GM13977 (cell line): ENCODE measurements around the gene MEDAG.

ENCODE experiments used
- DNase-seq: peaks from one replicate; pipeline ENCODE4 v3.0.0; 2012; ENCODE audit warnings: low spot score
- in situ Hi-C: fragments of 300-500 bp; cut with MboI; formaldehyde crosslinking; loops from one replicate; pipeline ENCODE4 v1.12.0; 2022; ENCODE audit warnings: low sequenced_read_pairs, low pct_unique_long_range_greater_than_20kb, mixed read lengths, inconsistent platforms; ENCODE audit not compliant: unreplicated experiment
- TF ChIP-seq, protein P1 (sequence below): IDR thresholded peaks from 2 replicates; pipeline ENCODE4 v1.5.1; 2012; ENCODE audit warnings: mild to moderate bottlenecking, control low read depth; ENCODE audit not compliant: insufficient read depth; ENCODE audit errors: extremely low read depth, missing control alignments

Gene MEDAG

DNA sequence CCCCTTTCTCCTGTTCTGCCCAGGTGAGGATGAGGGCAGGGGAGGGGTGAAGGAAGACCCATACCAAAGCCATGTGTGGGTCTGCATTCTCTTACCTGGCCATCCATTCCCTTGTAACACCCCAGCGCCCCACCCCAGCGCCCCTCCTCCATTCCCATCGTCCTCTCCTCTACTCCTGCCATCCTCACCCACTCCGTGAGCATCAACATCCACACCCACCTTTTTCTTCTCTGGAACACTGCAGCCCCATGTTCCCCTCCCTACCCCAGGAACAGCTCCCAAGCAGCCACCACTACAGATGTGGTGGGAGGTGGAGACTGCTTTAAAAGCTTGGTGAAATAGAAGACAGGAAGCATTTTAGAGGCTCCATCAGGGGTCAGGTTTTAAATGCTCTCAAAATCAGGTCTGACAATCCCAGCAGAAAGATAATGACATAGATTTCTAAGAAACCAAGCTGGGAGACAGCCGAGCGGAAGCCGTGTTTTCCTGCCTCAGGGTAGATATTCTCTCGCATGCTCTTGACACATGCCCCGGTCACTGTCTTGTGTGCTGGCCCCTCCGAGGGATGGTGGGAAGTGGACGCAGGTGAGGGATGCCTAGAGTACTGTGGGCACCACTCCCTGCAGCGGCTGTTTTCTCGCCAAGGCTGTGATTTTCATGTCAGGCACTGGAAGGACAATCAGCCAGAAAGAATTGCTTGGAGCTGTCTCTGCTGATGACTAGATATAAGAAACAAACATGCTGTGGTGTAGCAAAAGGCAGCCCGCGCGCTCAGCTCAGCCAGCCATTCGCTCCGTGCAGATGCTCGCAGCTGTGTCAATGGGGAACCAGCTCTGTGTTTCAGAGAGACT, 9.8 kb downstream of the MEDAG start:
- DNase-seq, result no peak
- TF ChIP-seq, protein P1, sequence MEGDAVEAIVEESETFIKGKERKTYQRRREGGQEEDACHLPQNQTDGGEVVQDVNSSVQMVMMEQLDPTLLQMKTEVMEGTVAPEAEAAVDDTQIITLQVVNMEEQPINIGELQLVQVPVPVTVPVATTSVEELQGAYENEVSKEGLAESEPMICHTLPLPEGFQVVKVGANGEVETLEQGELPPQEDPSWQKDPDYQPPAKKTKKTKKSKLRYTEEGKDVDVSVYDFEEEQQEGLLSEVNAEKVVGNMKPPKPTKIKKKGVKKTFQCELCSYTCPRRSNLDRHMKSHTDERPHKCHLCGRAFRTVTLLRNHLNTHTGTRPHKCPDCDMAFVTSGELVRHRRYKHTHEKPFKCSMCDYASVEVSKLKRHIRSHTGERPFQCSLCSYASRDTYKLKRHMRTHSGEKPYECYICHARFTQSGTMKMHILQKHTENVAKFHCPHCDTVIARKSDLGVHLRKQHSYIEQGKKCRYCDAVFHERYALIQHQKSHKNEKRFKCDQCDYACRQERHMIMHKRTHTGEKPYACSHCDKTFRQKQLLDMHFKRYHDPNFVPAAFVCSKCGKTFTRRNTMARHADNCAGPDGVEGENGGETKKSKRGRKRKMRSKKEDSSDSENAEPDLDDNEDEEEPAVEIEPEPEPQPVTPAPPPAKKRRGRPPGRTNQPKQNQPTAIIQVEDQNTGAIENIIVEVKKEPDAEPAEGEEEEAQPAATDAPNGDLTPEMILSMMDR, result no peak
- in situ Hi-C loops, result no loop called here

DNA sequence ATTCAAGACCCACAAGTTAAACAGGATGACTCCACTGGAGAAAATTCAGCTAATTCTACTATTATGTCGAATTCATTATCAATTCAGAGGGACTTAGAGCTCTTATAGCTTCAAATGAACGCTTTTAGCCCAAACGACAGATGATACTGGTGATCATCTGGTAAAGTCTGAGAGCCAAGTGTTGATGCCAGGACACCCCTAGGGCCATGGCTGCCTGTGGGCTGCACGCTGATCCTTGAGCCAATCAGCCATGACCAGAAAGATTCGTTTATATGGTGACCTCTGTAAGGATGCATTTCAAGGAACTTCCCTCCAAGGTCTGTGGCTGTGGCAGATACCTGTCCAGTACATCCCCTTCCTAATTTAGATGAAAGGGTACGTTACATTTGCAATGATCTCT, 10.9 kb downstream of the MEDAG start:
- in situ Hi-C loops, result no loop called here
- no peak for DNase-seq
- TF ChIP-seq, protein P1, result no peak

DNA sequence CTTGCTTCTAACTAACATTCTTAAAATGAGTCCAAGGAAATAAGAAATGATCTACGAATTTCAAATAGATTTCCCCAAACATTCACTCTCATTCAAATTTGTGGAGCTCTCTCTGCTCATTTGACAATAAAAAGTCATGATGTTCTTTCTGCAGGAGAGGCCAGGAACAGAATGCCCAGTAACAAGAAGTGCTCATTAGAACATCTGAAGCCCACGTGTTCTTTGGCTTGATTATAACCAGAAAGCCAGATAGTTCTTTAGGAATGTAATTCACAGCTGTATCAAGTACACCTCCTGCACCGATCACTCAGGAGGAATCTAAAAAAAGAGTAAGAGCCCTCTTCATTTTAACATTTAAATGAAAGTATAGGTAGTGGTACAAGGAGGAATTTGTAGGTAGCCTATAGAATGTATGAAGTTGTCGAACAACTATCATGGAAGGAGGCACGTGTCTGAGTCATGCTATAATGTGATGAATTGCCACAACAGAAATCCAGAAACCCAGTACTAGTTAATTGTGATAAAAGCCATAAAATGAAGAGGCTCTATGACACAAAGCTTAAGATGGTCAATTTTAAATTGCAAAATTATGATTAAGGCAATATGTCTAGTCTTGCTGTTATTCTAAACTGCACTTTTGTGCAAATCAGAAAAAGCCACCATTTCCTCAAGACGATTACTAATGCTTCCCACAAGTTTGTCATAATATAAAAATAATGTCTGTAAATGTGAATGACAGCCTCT, 12.8 kb downstream of the MEDAG start:
- in situ Hi-C loops, result no loop called here
- DNase-seq, result no peak
- TF ChIP-seq, protein P1, result no peak

DNA sequence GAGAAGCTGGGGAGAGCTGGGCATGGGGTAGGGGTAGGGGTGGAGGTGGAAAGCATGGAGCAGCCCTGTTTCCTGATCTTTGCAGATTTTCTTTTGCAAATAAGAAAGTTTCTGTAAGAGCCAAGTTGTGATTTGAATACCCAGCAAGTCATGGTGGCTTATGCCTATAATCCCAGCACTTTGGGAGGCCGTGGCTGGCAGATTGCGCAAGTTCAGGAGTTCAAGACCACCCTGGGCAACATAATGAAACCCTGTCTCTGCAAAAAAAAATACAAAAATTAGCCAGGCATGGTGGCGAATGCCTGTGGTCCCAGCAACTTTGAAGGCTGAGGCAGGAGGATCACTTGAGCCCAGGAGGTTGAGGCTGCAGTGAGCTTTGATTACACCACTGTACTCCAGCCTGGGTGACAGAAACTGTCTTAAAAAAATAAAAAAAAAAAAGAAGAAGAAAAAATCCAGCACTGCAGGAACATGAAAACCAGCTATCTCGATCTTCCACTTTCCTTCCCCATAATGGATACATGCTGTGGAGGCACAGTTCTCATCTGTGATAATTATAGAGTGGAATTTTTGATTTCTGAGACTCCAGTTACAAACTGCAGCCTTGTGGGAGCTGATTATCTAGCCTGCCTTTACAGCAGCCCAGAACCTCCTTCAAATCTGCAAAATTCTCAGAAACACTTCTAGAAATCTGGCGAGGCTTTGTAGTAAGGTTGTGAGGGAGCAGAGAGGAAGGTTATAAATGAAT, 14.3 kb downstream of the MEDAG start:
- in situ Hi-C loops, result no loop called here
- no peak for DNase-seq
- TF ChIP-seq, protein P1, result no peak

DNA sequence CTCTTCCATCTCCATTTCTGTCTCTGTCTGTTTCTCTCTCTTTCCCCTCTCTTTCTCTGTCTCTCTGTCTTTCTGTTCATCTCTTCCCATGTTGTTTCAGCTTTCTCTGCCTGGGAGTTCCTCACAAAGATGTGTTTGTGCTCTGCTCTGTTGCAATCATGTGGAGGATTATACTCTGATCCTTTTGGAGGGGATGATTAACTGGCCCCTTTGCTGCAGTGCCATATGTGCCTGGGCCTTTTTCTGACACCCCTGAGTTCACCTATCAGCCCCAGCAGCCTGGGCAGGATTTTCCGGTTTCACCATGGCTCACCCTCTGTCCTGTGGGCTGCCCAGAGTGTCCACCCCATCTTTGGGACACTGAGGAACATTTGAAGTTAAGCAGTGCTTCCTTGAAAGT, 17.3 kb downstream of the MEDAG start:
- no peak for DNase-seq
- TF ChIP-seq, protein P1, result no peak
- in situ Hi-C loops, result no loop called here

DNA sequence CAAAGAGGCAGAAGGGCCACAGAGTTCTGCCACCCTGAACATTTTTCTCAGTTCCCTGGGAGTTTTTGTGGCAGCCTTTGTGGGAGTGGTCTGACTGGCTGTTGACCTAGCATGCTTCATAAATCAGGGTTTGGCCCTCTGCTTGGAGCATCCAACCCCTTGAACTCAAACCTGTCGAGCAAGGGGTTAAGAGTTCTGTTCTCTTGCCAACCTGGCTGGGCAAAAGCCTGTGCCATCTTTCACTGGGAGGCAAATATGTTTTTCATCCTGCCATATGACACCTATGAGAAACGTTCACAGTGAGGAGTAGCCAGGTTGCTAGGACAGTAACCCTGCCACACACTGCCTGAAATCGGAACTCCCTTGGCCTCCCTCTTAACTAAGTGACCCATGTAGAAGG, 18.6 kb downstream of the MEDAG start:
- TF ChIP-seq, protein P1, result no peak
- in situ Hi-C loops, result no loop called here
- no peak for DNase-seq
